HepG2 (cell line): ENCODE results near the gene ARAP1. TPM values are rescaled to one million over a fixed set of nuclear protein-coding genes. Genes with fewer than 3 reads are reported as not detected.

Source experiments
- CBX2 ChIP-seq, 2 experiments: fragments of 200-600 bp in 1 of 2; sonication (generic); formaldehyde crosslinking in 1 of 2; IDR thresholded peaks; 2 replicates each; pipeline versions ENCODE4 v1.7.0 to v1.8.1; 2018 to 2022; ENCODE audit warnings: low read depth in 2 of 2, low read length in 1 of 2, mild to moderate bottlenecking in 1 of 2, missing genetic modification reagents in 1 of 2
- CCAR2 ChIP-seq: fragments of 200-400 bp; formaldehyde crosslinking; optimal IDR thresholded peaks from 2 replicates; pipeline ENCODE3; 2018; ENCODE audit warnings: low read depth, mild to moderate bottlenecking, low read length, moderate library complexity
- FOXJ3 ChIP-seq: sonication (generic); formaldehyde crosslinking; IDR thresholded peaks from 2 replicates; pipeline ENCODE4 v1.4.0; 2020; ENCODE audit warnings: missing genetic modification reagents, mild to moderate bottlenecking, borderline replicate concordance
- GABPB1 ChIP-seq: IDR thresholded peaks from 2 replicates; pipeline ENCODE4 v1.6.1; 2016; ENCODE audit warnings: mild to moderate bottlenecking, missing genetic modification reagents, moderate library complexity, missing compliant biosample characterization
- GRHL1 ChIP-seq: sonication (generic); formaldehyde crosslinking; conservative IDR thresholded peaks from 2 replicates; pipeline ENCODE4 v1.8.0; 2022; ENCODE audit warnings: missing genetic modification reagents
- HMG20B ChIP-seq: conservative IDR thresholded peaks from 2 replicates; pipeline ENCODE4 v1.6.1; 2016; ENCODE audit warnings: missing genetic modification reagents, missing compliant biosample characterization
- HMGXB4 ChIP-seq, 2 experiments: sonication (generic) in 1 of 2; formaldehyde crosslinking in 1 of 2; IDR thresholded peaks; 2 replicates each; pipeline versions ENCODE4 v1.4.0 to v1.6.1; 2018 to 2020; ENCODE audit warnings: missing genetic modification reagents in 2 of 2, borderline replicate concordance in 1 of 2, low read depth in 1 of 2, mild to moderate bottlenecking in 1 of 2, missing biosample characterization in 1 of 2
- MAFF ChIP-seq: IDR thresholded peaks from 2 replicates; pipeline ENCODE4 v1.6.1; 2011; ENCODE audit warnings: low read depth, low read length, improper control_type of control experiment
- PAF1 ChIP-seq: IDR thresholded peaks from 2 replicates; pipeline ENCODE4 v1.6.1; 2016; ENCODE audit warnings: missing genetic modification reagents, missing compliant biosample characterization
- POGZ ChIP-seq: sonication (generic); formaldehyde crosslinking; IDR thresholded peaks from 2 replicates; pipeline ENCODE4 v1.4.0; 2020; ENCODE audit warnings: mild to moderate bottlenecking, missing genetic modification reagents
- PRMT3 ChIP-seq: sonication (generic); formaldehyde crosslinking; IDR thresholded peaks from 2 replicates; pipeline ENCODE4 v1.8.1; 2022; ENCODE audit warnings: low read depth, mild to moderate bottlenecking, moderate library complexity, missing genetic modification reagents, borderline replicate concordance
- RBM39 ChIP-seq: fragments of 200-400 bp; formaldehyde crosslinking; IDR thresholded peaks from one replicate; pipeline ENCODE4 v1.6.1; 2018; ENCODE audit warnings: antibody characterized with exemption, mild to moderate bottlenecking, low read depth, low read length; ENCODE audit not compliant: poor library complexity, severe bottlenecking
- SCMH1 ChIP-seq: sonication (generic); formaldehyde crosslinking; IDR thresholded peaks from 2 replicates; pipeline ENCODE4 v1.9.0; 2021; ENCODE audit warnings: missing genetic modification reagents, mild to moderate bottlenecking, borderline replicate concordance
- STAG1 ChIP-seq: sonication (generic); formaldehyde crosslinking; IDR thresholded peaks from 2 replicates; pipeline ENCODE4 v1.4.0; 2020; ENCODE audit warnings: missing genetic modification reagents
- TBP ChIP-seq: sonication (generic); formaldehyde crosslinking; IDR thresholded peaks from 2 replicates; pipeline ENCODE4 v1.5.0; 2020; ENCODE audit warnings: missing genetic modification reagents
- TBX2 ChIP-seq: sonication (generic); formaldehyde crosslinking; IDR thresholded peaks from 2 replicates; pipeline ENCODE4 v1.5.0; 2020; ENCODE audit warnings: missing genetic modification reagents, mild to moderate bottlenecking, borderline replicate concordance
- ZNF20 ChIP-seq: sonication (generic); formaldehyde crosslinking; IDR thresholded peaks from 2 replicates; pipeline ENCODE4 v1.4.0; 2020; ENCODE audit warnings: mild to moderate bottlenecking, moderate library complexity, missing genetic modification reagents
- ZNF234 ChIP-seq: sonication (generic); formaldehyde crosslinking; conservative IDR thresholded peaks from 2 replicates; pipeline ENCODE4 v1.5.1; 2020; ENCODE audit warnings: mild to moderate bottlenecking, missing genetic modification reagents
- ZNF326 ChIP-seq: sonication (generic); formaldehyde crosslinking; IDR thresholded peaks from 2 replicates; pipeline ENCODE4 v1.4.0; 2020; ENCODE audit warnings: missing genetic modification reagents, borderline replicate concordance
- ZNF333 ChIP-seq: sonication (generic); formaldehyde crosslinking; IDR thresholded peaks from 2 replicates; pipeline ENCODE4 v1.4.0; 2020; ENCODE audit warnings: mild to moderate bottlenecking, missing genetic modification reagents, borderline replicate concordance
- ZNF430 ChIP-seq: sonication (generic); formaldehyde crosslinking; IDR thresholded peaks from 2 replicates; pipeline ENCODE4 v1.9.0; 2021; ENCODE audit warnings: mild to moderate bottlenecking, missing genetic modification reagents
- ZNF431 ChIP-seq: sonication (generic); formaldehyde crosslinking; IDR thresholded peaks from 2 replicates; pipeline ENCODE4 v1.9.0; 2022; ENCODE audit warnings: missing genetic modification reagents, low read depth, mild to moderate bottlenecking, borderline replicate concordance
- polyA plus RNA-seq, 8 experiments: library from polyadenylated mRNA; depleted of rRNA in 3 of 8; stranded (reverse) in 7 of 8; unstranded in 1 of 8; fragments of >200 nt; fragmentation: Illumina TruSeq in 4 of 8; extraction: Trizol in 4 of 8; gene quantifications; 2 replicates each; pipeline versions ENCODE4 v1.2.1 to v1.2.3, GENCODE V29; 2011 to 2016; ENCODE audit warnings: low read depth in 4 of 8, missing spikeins in 1 of 8, mixed read lengths in 1 of 8; ENCODE audit not compliant: insufficient read depth in 1 of 8
- total RNA-seq, 5 experiments: library from RNA; depleted of rRNA; stranded (reverse); fragments of >200 nt; fragmentation: Illumina TruSeq; extraction: Trizol; gene quantifications; 2 replicates each; pipeline ENCODE4 v1.2.3, GENCODE V29; 2016; ENCODE audit warnings: low read depth in 1 of 5
- TF ChIP-seq, protein P1 (sequence below): IDR thresholded peaks from 2 replicates; pipeline ENCODE4 v1.6.1; 2016; ENCODE audit warnings: mild to moderate bottlenecking, missing biosample characterization, missing genetic modification reagents
- TF ChIP-seq, protein P2 (sequence below): sonication (generic); formaldehyde crosslinking; IDR thresholded peaks from 2 replicates; pipeline ENCODE4 v1.8.0; 2022; ENCODE audit warnings: mild to moderate bottlenecking, missing genetic modification reagents, moderate library complexity

The ARAP1 gene
- total and polyA plus RNA-seq, 2 of the 13 experiments (the other 11 are each of a cell fraction or from before 2014, with no cell fraction given): 43.2 to 55.5 TPM

- 0 out of 2 replicates have a peak, but pooled peaks have one; percentile 10 for TF ChIP-seq ZNF431 (CRISPR knock-in tag)
- TF ChIP-seq TBX2 (CRISPR knock-in tag): no peak
- TF ChIP-seq RBM39: no peak
- no peak for TF ChIP-seq CCAR2
- 0 out of 2 replicates have a peak, but pooled peaks have one; percentile 36 for TF ChIP-seq ZNF326 (CRISPR knock-in tag)
- TF ChIP-seq HMGXB4 (CRISPR knock-in tag; IDR thresholded peaks at IDR 0.05; ENCODE audit: borderline replicate concordance in 1 of 2, low read depth in 1 of 2): no peak
- no peak for TF ChIP-seq PAF1 (CRISPR knock-in tag)
- TF ChIP-seq TBP (CRISPR knock-in tag): no peak
- TF ChIP-seq ZNF333 (CRISPR knock-in tag): no peak
- no peak for TF ChIP-seq GRHL1 (CRISPR knock-in tag)
- TF ChIP-seq CBX2 (IDR thresholded peaks at IDR 0.05; ENCODE audit: low read depth, low read length): no peak
- TF ChIP-seq CBX2 (CRISPR knock-in tag; IDR thresholded peaks at IDR 0.05; ENCODE audit: low read depth): no peak
- peak; percentile 58 for TF ChIP-seq GABPB1 (CRISPR knock-in tag)
- TF ChIP-seq SCMH1 (CRISPR knock-in tag): no peak
- TF ChIP-seq POGZ (CRISPR knock-in tag): no peak; the same call in 1 of the 2 replicates
- TF ChIP-seq MAFF: no peak
- no peak for TF ChIP-seq HMG20B
- TF ChIP-seq, protein P1, sequence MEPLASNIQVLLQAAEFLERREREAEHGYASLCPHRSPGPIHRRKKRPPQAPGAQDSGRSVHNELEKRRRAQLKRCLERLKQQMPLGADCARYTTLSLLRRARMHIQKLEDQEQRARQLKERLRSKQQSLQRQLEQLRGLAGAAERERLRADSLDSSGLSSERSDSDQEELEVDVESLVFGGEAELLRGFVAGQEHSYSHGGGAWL (CRISPR knock-in tag): no peak
- no peak for TF ChIP-seq ZNF20 (CRISPR knock-in tag)
- TF ChIP-seq ZNF430 (CRISPR knock-in tag): peak; percentile 36; the same call in 1 of the 2 replicates
- no peak for TF ChIP-seq ZNF234 (CRISPR knock-in tag)
- no peak for TF ChIP-seq STAG1 (CRISPR knock-in tag)
- TF ChIP-seq PRMT3 (CRISPR knock-in tag): 0 out of 2 replicates have a peak, but pooled peaks have one; percentile 35
- TF ChIP-seq, protein P2, sequence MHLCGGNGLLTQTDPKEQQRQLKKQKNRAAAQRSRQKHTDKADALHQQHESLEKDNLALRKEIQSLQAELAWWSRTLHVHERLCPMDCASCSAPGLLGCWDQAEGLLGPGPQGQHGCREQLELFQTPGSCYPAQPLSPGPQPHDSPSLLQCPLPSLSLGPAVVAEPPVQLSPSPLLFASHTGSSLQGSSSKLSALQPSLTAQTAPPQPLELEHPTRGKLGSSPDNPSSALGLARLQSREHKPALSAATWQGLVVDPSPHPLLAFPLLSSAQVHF (CRISPR knock-in tag): no peak
- TF ChIP-seq FOXJ3 (CRISPR knock-in tag): no peak
Observed at GRCh38 chr11:72776844-72777754, 24.9 kb upstream of the ARAP1 start (continued).
